Stimulated activated effector memory CD8-positive, alpha-beta T cell treated with anti-CD3 and anti-CD28 coated beads, Interleukin-12 subunit alpha, Interleukin-12 subunit beta, amount 100 ng/mL, for 72 hours (primary cell): ENCODE results near the gene EXOC7.

Experiments
- ATAC-seq: fragments of 150-1000 bp; cut with Tn5 transposase; 2 replicates; pipeline ENCODE4 v1.10.0; 2021
- DNase-seq, 2 donors: peaks; one replicate each; pipeline ENCODE4 v3.0.0; 2021 to 2022; ENCODE audit warnings: low spot score in 2 of 2
- H3K27ac Mint-ChIP-seq: one replicate; pipeline ENCODE4 v1.8.0; 2022; ENCODE audit warnings: mild to moderate bottlenecking, mixed read lengths
- H3K36me3 Mint-ChIP-seq: one replicate; pipeline ENCODE4 v1.8.0; 2022; ENCODE audit warnings: mild to moderate bottlenecking, mixed read lengths
- H3K4me1 Mint-ChIP-seq: one replicate; pipeline ENCODE4 v1.8.0; 2022; ENCODE audit warnings: mixed read lengths
- H3K4me3 Mint-ChIP-seq: one replicate; pipeline ENCODE4 v1.8.0; 2022; ENCODE audit warnings: mild to moderate bottlenecking, mixed read lengths
- H3K9me3 Mint-ChIP-seq: one replicate; pipeline ENCODE4 v1.8.0; 2022; ENCODE audit warnings: mixed read lengths

The EXOC7 gene

GRCh38 chr17:76088041-76088867 is 15.3 kb downstream of the EXOC7 start:
- Mint-ChIP-seq H3K27ac (peak overlapping the region; percentile 29), H3K36me3 (peaks cover 62% of the 10 kb centered on the region), H3K9me3 (no peaks in the 10 kb centered on the region), H3K4me1 (no peaks in the 10 kb centered on the region), H3K4me3 (no peak overlapping the region)
- DNase-seq: no peak
- ATAC-seq: no peak

- peaks cover 58% of the 10 kb centered on the region for H3K36me3 Mint-ChIP-seq
- ATAC-seq (no peak), DNase-seq (no peak)
- H3K4me1 Mint-ChIP-seq: no peaks in the 10 kb centered on the region
- no peak overlapping the region for H3K27ac Mint-ChIP-seq
- no peak overlapping the region for H3K4me3 Mint-ChIP-seq
- no peaks in the 10 kb centered on the region for H3K9me3 Mint-ChIP-seq
Measured at GRCh38 chr17:76087531-76087930, 16.1 kb downstream of the EXOC7 start.

GRCh38 chr17:76086384-76086783 is 17.2 kb downstream of the EXOC7 start:
- Mint-ChIP-seq H3K4me1 (peaks cover 5% of the 10 kb centered on the region), H3K9me3 (no peaks in the 10 kb centered on the region), H3K27ac (peak overlapping the region; percentile 52), H3K4me3 (no peak overlapping the region), H3K36me3 (peaks cover 48% of the 10 kb centered on the region)
- DNase-seq: no peak
- ATAC-seq: no peak

- no peaks in the 10 kb centered on the region for H3K9me3 Mint-ChIP-seq
- DNase-seq (no peak), ATAC-seq (no peak)
- H3K4me3 Mint-ChIP-seq: no peak overlapping the region
- H3K27ac Mint-ChIP-seq: peak overlapping the region; percentile 52
- H3K36me3 Mint-ChIP-seq: peaks cover 43% of the 10 kb centered on the region
- peaks cover 5% of the 10 kb centered on the region for H3K4me1 Mint-ChIP-seq
Measured at GRCh38 chr17:76085731-76086366, 17.7 kb downstream of the EXOC7 start.

GRCh38 chr17:76085066-76085730 is 18.4 kb downstream of the EXOC7 start:
- H3K4me3 Mint-ChIP-seq: no peak overlapping the region
- no peaks in the 10 kb centered on the region for H3K9me3 Mint-ChIP-seq
- H3K4me1 Mint-ChIP-seq: peaks cover 5% of the 10 kb centered on the region
- ATAC-seq (no peak), DNase-seq (no peak)
- H3K36me3 Mint-ChIP-seq: peaks cover 38% of the 10 kb centered on the region
- H3K27ac Mint-ChIP-seq: peak overlapping the region; percentile 52

- Mint-ChIP-seq H3K4me1 (peaks cover 7% of the 10 kb centered on the region), H3K9me3 (no peaks in the 10 kb centered on the region), H3K4me3 (no peak overlapping the region), H3K27ac (no peak overlapping the region), H3K36me3 (peaks cover 23% of the 10 kb centered on the region)
- no peak for ATAC-seq
- no peak for DNase-seq
Measured at GRCh38 chr17:76083536-76084182, 19.9 kb downstream of the EXOC7 start.

- H3K9me3 Mint-ChIP-seq: no peaks in the 10 kb centered on the region
- no peak overlapping the region for H3K4me3 Mint-ChIP-seq
- H3K27ac Mint-ChIP-seq: peak overlapping the region; percentile 83
- ATAC-seq (no peak), DNase-seq (no peak)
- peaks cover 21% of the 10 kb centered on the region for H3K36me3 Mint-ChIP-seq
- H3K4me1 Mint-ChIP-seq: peaks cover 11% of the 10 kb centered on the region
Measured at GRCh38 chr17:76082326-76083251, 21.0 kb downstream of the EXOC7 start.

GRCh38 chr17:76081295-76082210 is 22.0 kb downstream of the EXOC7 start:
- no peak overlapping the region for H3K4me3 Mint-ChIP-seq
- H3K4me1 Mint-ChIP-seq: peaks cover 20% of the 10 kb centered on the region
- H3K27ac Mint-ChIP-seq: peak overlapping the region; percentile 83
- ATAC-seq (no peak), DNase-seq (no peak)
- H3K9me3 Mint-ChIP-seq: no peaks in the 10 kb centered on the region
- H3K36me3 Mint-ChIP-seq: peaks cover 21% of the 10 kb centered on the region

- ATAC-seq (no peak), DNase-seq (no peak)
- Mint-ChIP-seq H3K27ac (no peak overlapping the region), H3K9me3 (no peaks in the 10 kb centered on the region), H3K4me1 (peaks cover 24% of the 10 kb centered on the region), H3K36me3 (peaks cover 21% of the 10 kb centered on the region), H3K4me3 (no peak overlapping the region)
Measured at GRCh38 chr17:76080768-76081287, 22.8 kb downstream of the EXOC7 start.

GRCh38 chr17:76079956-76080767 is 23.4 kb downstream of the EXOC7 start:
- ATAC-seq (peak; percentile 9), DNase-seq (no peak)
- H3K36me3 Mint-ChIP-seq: peaks cover 21% of the 10 kb centered on the region
- no peaks in the 10 kb centered on the region for H3K9me3 Mint-ChIP-seq
- no peak overlapping the region for H3K4me3 Mint-ChIP-seq
- peaks cover 27% of the 10 kb centered on the region for H3K4me1 Mint-ChIP-seq
- no peak overlapping the region for H3K27ac Mint-ChIP-seq

- DNase-seq: no peak
- peaks cover 16% of the 10 kb centered on the region for H3K36me3 Mint-ChIP-seq
- H3K27ac Mint-ChIP-seq: no peak overlapping the region
- no peak for ATAC-seq
- no peak overlapping the region for H3K4me3 Mint-ChIP-seq
- H3K4me1 Mint-ChIP-seq: peaks cover 33% of the 10 kb centered on the region
- H3K9me3 Mint-ChIP-seq: no peaks in the 10 kb centered on the region
Measured at GRCh38 chr17:76079535-76079955, 24.0 kb downstream of the EXOC7 start.

GRCh38 chr17:76078860-76079534 is 24.6 kb downstream of the EXOC7 start, which contains the start of gene ZACN:
TSS of gene ZACN (plus strand) at chr17:76079182. CDS start at chr17:76079265, 83 bp downstream.
- peaks cover 33% of the 10 kb centered on the region for H3K4me1 Mint-ChIP-seq
- no peak within 1 kb of the TSS for H3K4me3 Mint-ChIP-seq
- no peaks in the 10 kb centered on the region for H3K9me3 Mint-ChIP-seq
- no peak for ATAC-seq
- DNase-seq: no peak
- H3K27ac Mint-ChIP-seq: no peak within 1 kb of the TSS
- H3K36me3 Mint-ChIP-seq: peaks cover 11% of the 10 kb centered on the region
